ENCODE data around the gene TTC39C. TPM values are rescaled to one million over a fixed set of nuclear protein-coding genes. Genes with fewer than 3 reads are reported as not detected.

Gene TTC39C
- total RNA-seq, 1 donor from 2014 or later: 9.9 TPM

- no peaks in the 10 kb centered on the region for H3K9me3 ChIP-seq (ENCODE audit: control insufficient read depth in 3 of 3, low read length in 3 of 3)
- H3K27ac ChIP-seq (ENCODE audit: low read depth, low read length): no peak overlapping the region
- no peaks in the 10 kb centered on the region for H3K27me3 ChIP-seq (ENCODE audit: control insufficient read depth in 3 of 3, insufficient read depth in 3 of 3, low read length in 3 of 3)
- no peak overlapping the region for H3K9ac ChIP-seq (ENCODE audit: low read depth in 1 of 3, low read length in 3 of 3)
- no peaks in the 10 kb centered on the region for H3K36me3 ChIP-seq (ENCODE audit: control insufficient read depth in 3 of 3, insufficient read depth in 3 of 3, low read length in 3 of 3)
- H3K4me1 ChIP-seq (ENCODE audit: control insufficient read depth in 3 of 3, insufficient read depth in 3 of 3, low read length in 3 of 3): no peaks in the 10 kb centered on the region
- no peak overlapping the region for H3K4me3 ChIP-seq (ENCODE audit: low read length in 3 of 3)
Observed at GRCh38 chr18:24118750-24119577, 104.4 kb downstream of the TTC39C start.

DNA sequence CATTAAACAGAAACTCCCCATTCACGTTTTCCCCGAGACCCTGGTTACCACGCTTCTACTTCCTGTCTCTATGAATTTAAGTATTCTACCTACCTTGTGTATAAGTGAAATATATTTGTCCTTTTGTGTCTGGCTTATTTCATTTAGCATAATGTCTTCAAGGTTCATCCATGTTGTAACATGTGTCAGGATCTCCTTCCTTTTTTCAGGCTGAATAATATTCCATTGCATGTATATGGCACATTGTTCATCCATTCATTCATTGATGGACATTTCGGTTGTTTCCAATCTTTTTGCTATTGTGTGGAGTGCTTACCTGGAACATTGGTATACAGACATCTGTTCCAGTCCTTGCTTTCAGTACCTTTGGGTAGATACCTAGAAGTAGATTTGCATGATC is 106.1 kb downstream of the TTC39C start:
- Histone ChIP-seq H3K4me1 (ENCODE audit: control insufficient read depth in 3 of 3, insufficient read depth in 3 of 3, low read length in 3 of 3) (no peaks in the 10 kb centered on the region), H3K27ac (ENCODE audit: low read depth, low read length) (no peak overlapping the region), H3K27me3 (ENCODE audit: control insufficient read depth in 3 of 3, insufficient read depth in 3 of 3, low read length in 3 of 3) (no peaks in the 10 kb centered on the region), H3K36me3 (ENCODE audit: control insufficient read depth in 3 of 3, insufficient read depth in 3 of 3, low read length in 3 of 3) (no peaks in the 10 kb centered on the region), H3K9me3 (ENCODE audit: control insufficient read depth in 3 of 3, low read length in 3 of 3) (no peaks in the 10 kb centered on the region), H3K9ac (ENCODE audit: low read depth in 1 of 3, low read length in 3 of 3) (no peak overlapping the region), H3K4me3 (ENCODE audit: low read length in 3 of 3) (no peak overlapping the region)

DNA sequence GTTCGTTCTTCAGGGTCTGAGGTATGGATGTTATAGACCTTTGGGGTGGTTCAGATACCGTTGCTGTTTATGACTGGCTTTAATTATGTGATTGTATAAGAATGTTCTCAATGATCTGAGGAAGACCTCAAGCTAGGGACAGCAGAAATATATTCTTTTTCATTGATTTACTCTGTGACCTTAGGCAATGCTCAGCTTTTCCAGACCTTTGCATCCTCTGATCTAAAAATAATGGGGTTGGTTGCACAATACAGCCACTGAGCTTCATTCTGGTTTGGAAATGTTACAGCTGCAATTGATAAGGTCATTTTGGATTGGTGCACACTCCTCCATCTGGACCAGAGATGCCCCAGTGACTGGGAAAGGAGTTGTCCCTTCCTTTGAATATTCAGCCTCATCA is 107.1 kb downstream of the TTC39C start:
- H3K27me3 ChIP-seq (ENCODE audit: control insufficient read depth in 3 of 3, insufficient read depth in 3 of 3, low read length in 3 of 3): no peaks in the 10 kb centered on the region
- H3K27ac ChIP-seq (ENCODE audit: low read depth, low read length): no peak overlapping the region
- H3K9ac ChIP-seq (ENCODE audit: low read depth in 1 of 3, low read length in 3 of 3): no peak overlapping the region
- H3K9me3 ChIP-seq (ENCODE audit: control insufficient read depth in 3 of 3, low read length in 3 of 3): no peaks in the 10 kb centered on the region
- no peaks in the 10 kb centered on the region for H3K4me1 ChIP-seq (ENCODE audit: control insufficient read depth in 3 of 3, insufficient read depth in 3 of 3, low read length in 3 of 3)
- H3K36me3 ChIP-seq (ENCODE audit: control insufficient read depth in 3 of 3, insufficient read depth in 3 of 3, low read length in 3 of 3): no peaks in the 10 kb centered on the region
- no peak overlapping the region for H3K4me3 ChIP-seq (ENCODE audit: low read length in 3 of 3)

- Histone ChIP-seq H3K4me1 (ENCODE audit: control insufficient read depth in 3 of 3, insufficient read depth in 3 of 3, low read length in 3 of 3) (no peaks in the 10 kb centered on the region), H3K27me3 (ENCODE audit: control insufficient read depth in 3 of 3, insufficient read depth in 3 of 3, low read length in 3 of 3) (no peaks in the 10 kb centered on the region), H3K36me3 (ENCODE audit: control insufficient read depth in 3 of 3, insufficient read depth in 3 of 3, low read length in 3 of 3) (no peaks in the 10 kb centered on the region), H3K4me3 (ENCODE audit: low read length in 3 of 3) (no peak overlapping the region), H3K27ac (ENCODE audit: low read depth, low read length) (no peak overlapping the region), H3K9ac (ENCODE audit: low read depth in 1 of 3, low read length in 3 of 3) (no peak overlapping the region), H3K9me3 (ENCODE audit: control insufficient read depth in 3 of 3, low read length in 3 of 3) (no peaks in the 10 kb centered on the region)
Observed at GRCh38 chr18:24126155-24126961, 111.8 kb downstream of the TTC39C start.

DNA sequence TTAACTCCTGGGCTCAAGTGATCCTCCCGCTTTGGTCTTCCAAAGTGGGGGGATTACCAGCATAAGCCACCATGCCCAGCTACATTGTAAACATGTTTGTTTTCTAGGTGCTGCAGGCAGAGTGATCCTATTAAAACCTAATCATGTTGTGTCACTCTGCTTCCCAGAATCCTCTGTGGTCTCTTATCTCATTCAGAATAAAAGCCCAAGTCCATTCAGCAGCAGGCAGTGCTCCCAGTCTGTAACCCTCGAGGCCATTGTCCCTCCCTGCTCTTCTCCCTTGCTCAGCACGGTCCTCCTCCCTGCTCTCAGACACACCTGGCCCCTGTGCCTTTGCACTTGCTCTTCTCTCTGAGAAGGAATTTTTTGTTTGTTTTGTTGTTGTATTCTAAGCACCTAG is 113.2 kb downstream of the TTC39C start:
- no peak overlapping the region for H3K4me3 ChIP-seq (ENCODE audit: low read length in 3 of 3)
- no peaks in the 10 kb centered on the region for H3K27me3 ChIP-seq (ENCODE audit: control insufficient read depth in 3 of 3, insufficient read depth in 3 of 3, low read length in 3 of 3)
- no peaks in the 10 kb centered on the region for H3K9me3 ChIP-seq (ENCODE audit: control insufficient read depth in 3 of 3, low read length in 3 of 3)
- H3K9ac ChIP-seq (ENCODE audit: low read depth in 1 of 3, low read length in 3 of 3): no peak overlapping the region
- no peaks in the 10 kb centered on the region for H3K36me3 ChIP-seq (ENCODE audit: control insufficient read depth in 3 of 3, insufficient read depth in 3 of 3, low read length in 3 of 3)
- no peaks in the 10 kb centered on the region for H3K4me1 ChIP-seq (ENCODE audit: control insufficient read depth in 3 of 3, insufficient read depth in 3 of 3, low read length in 3 of 3)
- no peak overlapping the region for H3K27ac ChIP-seq (ENCODE audit: low read depth, low read length)

DNA sequence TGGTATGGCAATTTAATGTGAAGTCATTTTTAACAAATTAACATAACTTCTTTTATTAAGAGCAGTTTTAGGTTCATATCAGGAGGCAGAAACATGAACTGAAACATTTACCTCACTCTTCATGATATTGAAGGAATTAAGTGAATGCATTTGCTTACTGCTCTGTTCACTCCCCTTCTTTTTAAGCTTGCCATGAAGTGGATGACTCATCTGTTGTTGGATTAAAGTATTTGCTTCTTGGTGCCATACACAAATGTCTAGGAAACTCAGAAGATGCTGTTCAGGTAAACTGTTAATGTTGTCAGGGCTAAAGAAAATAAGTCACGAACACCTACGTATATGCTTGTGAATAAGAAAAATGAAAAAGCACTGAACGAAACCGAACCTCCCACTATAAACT is 114.1 kb downstream of the TTC39C start:
- no peaks in the 10 kb centered on the region for H3K4me1 ChIP-seq (ENCODE audit: control insufficient read depth in 3 of 3, insufficient read depth in 3 of 3, low read length in 3 of 3)
- no peaks in the 10 kb centered on the region for H3K9me3 ChIP-seq (ENCODE audit: control insufficient read depth in 3 of 3, low read length in 3 of 3)
- no peaks in the 10 kb centered on the region for H3K36me3 ChIP-seq (ENCODE audit: control insufficient read depth in 3 of 3, insufficient read depth in 3 of 3, low read length in 3 of 3)
- no peaks in the 10 kb centered on the region for H3K27me3 ChIP-seq (ENCODE audit: control insufficient read depth in 3 of 3, insufficient read depth in 3 of 3, low read length in 3 of 3)
- H3K4me3 ChIP-seq (ENCODE audit: low read length in 3 of 3): no peak overlapping the region
- no peak overlapping the region for H3K27ac ChIP-seq (ENCODE audit: low read depth, low read length)
- no peak overlapping the region for H3K9ac ChIP-seq (ENCODE audit: low read depth in 1 of 3, low read length in 3 of 3)

- H3K9me3 ChIP-seq (ENCODE audit: control insufficient read depth in 3 of 3, low read length in 3 of 3): no peaks in the 10 kb centered on the region
- H3K4me1 ChIP-seq (ENCODE audit: control insufficient read depth in 3 of 3, insufficient read depth in 3 of 3, low read length in 3 of 3): no peaks in the 10 kb centered on the region
- no peak overlapping the region for H3K9ac ChIP-seq (ENCODE audit: low read depth in 1 of 3, low read length in 3 of 3)
- H3K4me3 ChIP-seq (ENCODE audit: low read length in 3 of 3): no peak overlapping the region
- H3K27ac ChIP-seq (ENCODE audit: low read depth, low read length): no peak overlapping the region
- H3K36me3 ChIP-seq (ENCODE audit: control insufficient read depth in 3 of 3, insufficient read depth in 3 of 3, low read length in 3 of 3): no peaks in the 10 kb centered on the region
- H3K27me3 ChIP-seq (ENCODE audit: control insufficient read depth in 3 of 3, insufficient read depth in 3 of 3, low read length in 3 of 3): no peaks in the 10 kb centered on the region
Observed at GRCh38 chr18:24130494-24130893, 115.9 kb downstream of the TTC39C start.

GRCh38 chr18:24136967-24137373 is 122.4 kb downstream of the TTC39C start:
- Histone ChIP-seq H3K4me3 (ENCODE audit: low read length in 3 of 3) (no peak overlapping the region), H3K36me3 (ENCODE audit: control insufficient read depth in 3 of 3, insufficient read depth in 3 of 3, low read length in 3 of 3) (no peaks in the 10 kb centered on the region), H3K9me3 (ENCODE audit: control insufficient read depth in 3 of 3, low read length in 3 of 3) (no peaks in the 10 kb centered on the region), H3K27ac (ENCODE audit: low read depth, low read length) (no peak overlapping the region), H3K27me3 (ENCODE audit: control insufficient read depth in 3 of 3, insufficient read depth in 3 of 3, low read length in 3 of 3) (peaks cover 0 to 6% (median 3%) of the 10 kb centered on the region in 3 donors), H3K9ac (ENCODE audit: low read depth in 1 of 3, low read length in 3 of 3) (no peak overlapping the region), H3K4me1 (ENCODE audit: control insufficient read depth in 3 of 3, insufficient read depth in 3 of 3, low read length in 3 of 3) (peaks cover 0 to 4% (median 0%) of the 10 kb centered on the region in 3 donors)

- Histone ChIP-seq H3K27me3 (ENCODE audit: control insufficient read depth in 3 of 3, insufficient read depth in 3 of 3, low read length in 3 of 3) (peaks cover 0 to 6% (median 3%) of the 10 kb centered on the region in 3 donors), H3K9ac (ENCODE audit: low read depth in 1 of 3, low read length in 3 of 3) (peak overlapping the region in 1 of 3 donors; percentile 23), H3K4me1 (ENCODE audit: control insufficient read depth in 3 of 3, insufficient read depth in 3 of 3, low read length in 3 of 3) (peaks cover 0 to 4% (median 0%) of the 10 kb centered on the region in 3 donors), H3K27ac (ENCODE audit: low read depth, low read length) (no peak overlapping the region), H3K36me3 (ENCODE audit: control insufficient read depth in 3 of 3, insufficient read depth in 3 of 3, low read length in 3 of 3) (no peaks in the 10 kb centered on the region), H3K9me3 (ENCODE audit: control insufficient read depth in 3 of 3, low read length in 3 of 3) (no peaks in the 10 kb centered on the region), H3K4me3 (ENCODE audit: low read length in 3 of 3) (peak overlapping the region; percentile 61 to 74 (median 62))
Observed at GRCh38 chr18:24138409-24138788, 123.8 kb downstream of the TTC39C start.
